GM18951 (cell line): Measurements from ENCODE around the gene TMEM92.

Experiments
- POLR2A ChIP-seq: IDR thresholded peaks from 4 replicates; pipeline ENCODE4 v1.6.1; 2011; ENCODE audit warnings: mild to moderate bottlenecking; ENCODE audit not compliant: insufficient read length, insufficient read depth; ENCODE audit errors: extremely low read depth
- in situ Hi-C: fragments of 300-500 bp; cut with MboI; formaldehyde crosslinking; loops from one replicate; pipeline ENCODE4 v1.12.0; 2022; ENCODE audit warnings: low sequenced_read_pairs, mixed read lengths, inconsistent platforms; ENCODE audit not compliant: unreplicated experiment

The TMEM92 gene

DNA sequence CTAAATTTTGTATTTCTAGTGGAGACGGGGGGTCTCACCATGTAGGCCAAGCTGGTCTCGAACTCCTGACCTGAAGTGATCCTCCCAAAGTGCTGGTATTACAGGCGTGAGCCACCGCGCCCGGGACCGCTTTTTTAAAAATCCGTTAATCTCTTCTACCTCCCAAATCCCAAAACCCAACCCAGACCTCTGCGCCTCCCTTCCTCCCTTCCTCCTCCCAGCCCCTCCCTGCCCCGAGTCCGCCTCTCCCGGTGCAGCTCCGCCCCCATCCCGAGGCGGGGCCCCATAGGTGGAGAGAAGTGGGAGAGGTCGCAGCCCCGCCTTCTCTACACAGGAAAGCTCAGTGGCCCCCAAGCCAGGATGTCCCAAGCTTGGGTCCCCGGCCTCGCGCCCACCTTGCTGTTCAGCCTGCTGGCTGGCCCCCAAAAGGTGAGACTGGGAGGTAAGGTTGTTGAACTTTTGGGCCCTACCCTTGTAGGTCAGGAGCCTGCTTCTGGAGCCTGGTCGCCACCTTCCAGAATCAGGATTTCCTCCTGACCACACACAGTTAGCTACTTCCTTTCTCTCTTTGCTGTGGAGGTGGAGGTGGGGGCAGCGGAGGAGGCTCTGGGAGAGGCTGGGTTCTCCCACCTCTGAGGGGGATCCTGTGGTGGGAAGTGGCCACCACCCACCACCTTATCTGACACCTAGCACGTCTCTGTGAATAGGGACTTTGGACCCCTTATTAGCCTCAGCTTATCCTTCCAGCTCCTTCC, at the start of gene TMEM92:
TMEM92 (plus strand) TSS at position 325 of the 755 bp plus-strand sequence; CDS start at position 361, 36 bp downstream.
- in situ Hi-C loops = loop anchor here (10.0 kb wide), 1 partner anchor 70 kb away; the partner anchor contains the start of gene COL1A1
- no peak for TF ChIP-seq POLR2A

DNA sequence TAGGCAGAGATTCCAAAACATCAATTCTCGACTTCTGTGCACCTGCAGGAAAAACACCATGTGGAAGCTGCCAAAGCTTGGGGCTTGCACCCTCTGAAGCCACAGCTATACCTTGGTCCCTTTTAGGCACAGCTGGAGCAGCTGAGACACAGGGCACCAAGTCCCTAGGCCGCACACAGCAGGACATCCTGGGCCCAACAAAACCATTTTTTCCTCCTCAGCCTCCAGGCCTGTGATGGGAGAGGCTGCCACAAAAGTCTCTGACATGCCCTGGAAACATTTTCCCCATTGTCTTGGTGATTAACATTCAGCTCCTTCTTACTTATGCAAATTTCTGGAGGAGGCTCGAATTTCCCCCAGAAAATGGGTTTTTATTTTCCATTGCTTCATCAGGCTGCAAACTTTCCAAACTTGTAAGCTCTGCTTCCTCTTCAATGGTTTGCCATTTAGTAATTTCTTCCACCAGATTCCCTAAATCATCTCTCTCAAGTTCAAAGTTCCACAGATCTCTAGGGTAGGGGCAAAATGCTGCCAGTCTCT, 48.5 kb upstream of the TMEM92 start:
- in situ Hi-C loops = no loop called here
- no peak for TF ChIP-seq POLR2A

DNA sequence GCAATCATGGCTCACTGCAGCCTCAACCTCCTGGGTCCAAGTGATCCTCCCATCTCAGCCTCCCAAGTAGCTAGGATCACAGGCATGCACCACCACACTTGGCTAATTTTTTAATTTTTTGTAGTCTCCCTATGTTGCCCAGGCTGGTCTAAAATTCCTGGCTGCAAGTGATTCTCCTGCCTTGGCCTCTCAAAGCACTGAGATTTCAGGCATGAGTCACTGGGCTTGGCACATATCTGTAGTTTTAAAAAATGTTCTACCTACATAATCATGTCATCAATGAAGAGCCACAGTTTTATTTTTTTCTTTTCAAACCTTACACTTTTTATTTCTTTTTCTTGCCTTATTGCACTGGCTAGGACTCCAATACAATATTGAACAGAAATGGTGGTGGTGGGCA, 39.7 kb upstream of the TMEM92 start:
- in situ Hi-C loops = no loop called here
- no peak for TF ChIP-seq POLR2A

DNA sequence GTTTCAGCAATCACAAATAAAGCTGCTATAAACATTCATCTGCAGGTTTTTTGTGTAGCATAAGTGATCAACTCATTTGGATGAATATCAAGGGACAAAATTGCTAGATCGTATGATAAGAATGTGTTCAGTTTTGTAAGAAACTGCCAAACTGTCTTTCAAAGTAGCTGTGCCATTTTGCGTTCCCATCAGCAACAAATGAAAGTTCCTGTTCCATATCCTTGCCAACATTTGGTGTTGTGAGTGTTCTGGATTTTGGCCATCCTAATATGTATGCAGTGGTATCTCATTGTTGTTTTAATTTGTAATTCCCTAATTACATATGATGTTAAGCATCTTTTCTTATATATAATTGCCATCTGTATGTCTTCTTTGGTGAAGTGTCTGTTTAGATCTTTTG, 36.4 kb upstream of the TMEM92 start:
- TF ChIP-seq POLR2A = no peak
- in situ Hi-C loops = no loop called here

DNA sequence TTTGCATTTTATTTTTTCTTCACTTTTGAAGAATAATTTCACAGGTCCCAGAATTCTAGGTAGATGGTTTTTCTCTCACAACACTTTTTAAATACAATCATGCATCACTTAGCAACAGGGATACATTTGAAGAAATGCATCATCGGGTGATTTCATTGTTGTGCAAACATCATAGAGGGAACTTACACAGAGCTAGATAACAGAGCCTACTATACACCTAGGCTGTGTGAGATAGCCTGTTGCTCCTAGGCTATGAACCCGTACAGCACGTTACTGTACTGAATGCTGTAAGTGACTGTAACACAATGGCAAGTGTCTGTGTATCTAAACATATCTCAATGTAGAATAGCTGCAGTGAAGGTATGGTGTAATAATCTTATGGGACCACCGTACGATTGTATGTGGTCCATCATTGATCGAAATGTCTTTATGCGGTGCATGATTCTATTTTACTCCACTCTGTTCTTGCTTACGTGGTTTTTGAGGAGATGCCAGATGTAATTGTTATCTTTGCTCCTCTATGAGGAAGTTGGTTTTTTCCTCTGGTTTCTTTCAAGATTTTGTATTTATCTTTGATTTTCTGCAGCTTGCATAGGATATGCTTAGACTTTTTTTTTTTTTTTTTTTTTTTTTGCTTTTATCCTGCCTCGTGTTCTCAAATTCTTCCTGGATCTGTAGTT, 35.5 kb upstream of the TMEM92 start:
- TF ChIP-seq POLR2A = no peak
- in situ Hi-C loops = no loop called here

DNA sequence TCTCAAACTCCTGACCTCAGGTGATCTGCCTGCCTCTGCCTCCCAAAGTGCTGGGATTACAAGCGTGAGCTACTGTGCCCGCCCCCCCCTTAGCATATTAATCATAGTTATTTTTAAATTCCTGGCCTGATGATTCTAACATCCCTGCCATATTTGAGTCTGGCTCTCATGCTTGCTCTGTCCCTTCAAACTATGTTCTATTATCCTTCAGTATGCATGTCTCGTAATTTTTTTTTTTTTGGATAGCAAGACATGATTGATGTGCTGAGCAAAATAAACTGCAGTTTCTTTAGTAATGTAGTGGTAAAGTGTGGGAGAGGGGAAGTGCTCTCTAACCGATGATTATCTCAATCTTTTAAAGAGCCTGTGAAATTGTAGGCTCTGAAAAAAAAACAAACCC, 34.3 kb upstream of the TMEM92 start:
- in situ Hi-C loops = no loop called here
- TF ChIP-seq POLR2A = no peak

DNA sequence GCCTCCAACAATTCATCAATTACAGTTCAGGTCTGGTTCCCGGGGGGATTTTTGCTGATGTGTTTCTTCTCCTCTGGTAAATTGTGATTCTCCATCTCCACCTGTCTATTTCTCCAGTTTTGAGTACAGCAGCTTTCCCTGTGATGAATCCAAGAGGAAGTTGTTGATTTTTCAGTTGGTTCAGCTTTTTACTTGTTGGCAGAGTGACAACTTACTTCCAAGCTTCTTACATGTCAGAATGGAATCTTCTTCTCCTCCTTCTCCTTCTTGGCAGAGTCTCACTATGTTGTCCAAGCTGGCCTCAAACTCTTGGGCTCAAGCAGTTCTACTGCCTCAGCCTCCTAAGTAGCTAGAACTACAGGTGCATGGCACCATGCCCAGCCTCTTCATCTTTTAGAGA, 33.4 kb upstream of the TMEM92 start:
- in situ Hi-C loops = no loop called here
- no peak for TF ChIP-seq POLR2A

DNA sequence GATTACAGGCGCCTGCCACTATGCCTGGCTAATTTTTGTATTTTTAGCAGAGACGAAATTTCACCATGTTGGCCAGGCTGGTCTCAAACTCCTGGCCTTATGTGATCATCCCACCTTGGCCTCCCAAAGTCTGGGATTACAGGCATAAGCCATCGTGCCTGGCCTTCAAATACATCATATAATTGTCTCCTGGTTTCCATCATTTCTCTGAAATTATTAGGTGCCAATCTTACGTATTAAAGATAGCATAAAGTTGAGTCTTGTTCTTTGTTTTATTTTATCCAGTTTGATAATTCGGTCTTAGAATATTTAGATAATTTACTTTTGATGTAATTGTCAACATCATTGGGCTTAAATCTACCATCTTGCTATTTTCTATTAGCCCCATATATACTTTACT, 32.8 kb upstream of the TMEM92 start:
- in situ Hi-C loops = no loop called here

DNA sequence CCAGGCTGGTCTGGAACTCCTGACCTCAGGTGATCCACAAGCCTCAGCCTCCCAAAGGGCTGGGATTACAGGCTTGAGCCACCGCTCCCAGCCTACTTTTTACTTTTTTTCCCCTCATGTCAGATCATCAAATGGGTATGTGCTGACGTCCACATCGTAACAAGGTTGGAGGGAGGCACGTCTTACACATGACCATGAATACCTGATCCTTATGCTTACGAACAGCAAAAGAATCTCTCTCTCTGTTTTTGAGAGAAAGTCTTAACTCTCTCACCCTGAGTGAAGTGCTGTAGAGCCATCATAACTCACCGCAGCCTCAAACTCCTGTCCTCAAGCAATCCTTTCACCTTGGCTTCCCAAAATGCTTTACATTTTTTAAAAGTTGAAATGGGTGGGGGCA, 29.5 kb upstream of the TMEM92 start:
- in situ Hi-C loops = no loop called here
- no peak for TF ChIP-seq POLR2A

More for the DNA sequence above, 32.8 kb upstream of the TMEM92 start:
- no peak for TF ChIP-seq POLR2A

DNA sequence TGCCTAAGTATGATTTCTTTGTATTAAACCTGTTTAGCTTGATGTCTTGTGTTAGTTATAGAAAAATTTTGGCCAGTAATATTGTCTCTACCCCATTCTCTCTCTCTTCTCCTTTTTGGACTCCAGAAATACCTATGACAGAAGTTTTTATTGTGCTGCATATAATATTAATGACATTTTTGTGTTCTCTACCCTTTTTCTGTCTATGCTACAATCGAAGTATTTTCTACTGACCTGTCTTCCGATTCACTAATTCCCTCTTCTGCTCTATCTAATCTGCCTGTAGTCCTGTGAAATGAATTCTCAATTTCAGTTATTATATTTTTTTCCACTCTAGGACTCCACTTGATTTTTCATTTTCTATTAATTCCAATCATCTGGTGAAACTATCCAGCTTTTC, 26.0 kb upstream of the TMEM92 start:
- in situ Hi-C loops = no loop called here
- no peak for TF ChIP-seq POLR2A

DNA sequence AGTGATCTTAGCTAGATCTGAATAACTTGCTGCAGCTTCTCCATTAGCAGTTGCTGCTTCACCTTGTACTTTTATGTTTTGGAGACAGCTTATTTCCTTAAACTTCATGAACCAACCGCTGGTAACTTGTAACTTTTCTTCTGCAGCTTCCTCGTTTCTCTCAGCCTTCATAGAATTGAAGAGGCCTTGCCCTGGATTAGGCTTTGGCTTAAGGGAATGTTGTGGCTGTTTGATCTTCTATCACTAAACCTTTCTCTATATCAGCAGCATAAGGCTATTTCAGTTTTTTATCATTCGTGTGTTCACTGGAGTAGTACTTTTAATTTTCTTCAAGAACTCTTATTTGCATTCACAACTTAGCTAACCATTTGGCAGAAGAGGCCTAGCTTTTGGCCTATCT, 21.5 kb upstream of the TMEM92 start:
- in situ Hi-C loops = no loop called here
- TF ChIP-seq POLR2A = no peak

DNA sequence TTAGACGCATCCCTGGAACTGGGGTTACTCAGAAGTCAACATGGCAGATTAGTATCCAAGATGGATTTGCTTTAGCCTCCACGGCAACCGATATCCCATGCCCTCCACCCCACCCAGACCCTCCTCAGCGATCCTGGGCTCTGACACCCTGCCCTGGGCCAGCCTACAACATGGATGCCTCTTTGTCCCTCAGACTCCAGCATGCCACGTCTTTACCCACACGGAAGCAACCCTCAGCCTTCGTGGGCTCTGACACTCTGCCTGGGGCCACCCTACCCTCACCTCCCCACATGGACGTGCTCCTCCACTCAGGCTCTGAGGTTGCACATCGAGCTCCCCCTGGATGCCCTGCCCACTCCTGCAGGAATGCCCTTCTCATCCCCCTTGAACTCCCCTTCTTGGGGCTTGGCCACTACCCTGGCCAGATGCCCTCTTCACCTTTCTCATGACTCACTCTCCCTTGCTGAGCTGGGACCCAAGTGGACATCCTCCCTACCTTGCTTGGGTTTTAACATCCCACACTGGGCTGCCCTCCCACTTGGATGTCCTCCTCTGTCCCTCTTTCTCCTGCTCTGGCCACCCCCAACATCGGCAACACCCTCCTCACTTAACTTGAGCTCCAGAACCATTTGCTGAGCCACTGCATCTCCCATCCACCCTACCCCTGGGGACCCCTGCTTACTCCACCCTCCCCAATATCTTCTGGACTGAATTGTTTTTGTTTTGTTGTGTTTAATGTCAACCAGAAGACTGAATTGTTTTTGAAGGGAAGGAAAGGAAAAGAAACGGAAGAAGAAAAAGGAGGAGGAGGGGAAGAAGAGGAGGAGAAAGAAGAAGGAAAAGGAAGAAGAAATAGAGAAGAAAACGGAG, 18.3 kb upstream of the TMEM92 start:
- in situ Hi-C loops = no loop called here
- TF ChIP-seq POLR2A = no peak
